A549 treated with AZD9567 at 1 μM for 4 hours (cell line): ENCODE data around the gene ETV1. TPM values are rescaled to one million over a fixed set of nuclear protein-coding genes. Genes with fewer than 3 reads are reported as not detected.

Experiments used
- total RNA-seq: library from RNA; stranded (reverse); fragments of 200-300 nt; extraction: Qiagen RNA extraction; gene quantifications from 5 replicates; pipeline ENCODE4 v1.2.3, GENCODE V29; 2022; ENCODE audit not compliant: insufficient read depth

The ETV1 gene
- total RNA-seq: 1.5 to 2.5 TPM (median 2.0 TPM) in 5 replicates

GRCh38 chr7:13989126-13989948, at the start of gene ETV1:
Gene ETV1, minus strand, starts transcription at chr7:13989666. Its CDS starts 614 bp downstream, at chr7:13989052.

